ENCODE data around the gene ELMO2.

DNA sequence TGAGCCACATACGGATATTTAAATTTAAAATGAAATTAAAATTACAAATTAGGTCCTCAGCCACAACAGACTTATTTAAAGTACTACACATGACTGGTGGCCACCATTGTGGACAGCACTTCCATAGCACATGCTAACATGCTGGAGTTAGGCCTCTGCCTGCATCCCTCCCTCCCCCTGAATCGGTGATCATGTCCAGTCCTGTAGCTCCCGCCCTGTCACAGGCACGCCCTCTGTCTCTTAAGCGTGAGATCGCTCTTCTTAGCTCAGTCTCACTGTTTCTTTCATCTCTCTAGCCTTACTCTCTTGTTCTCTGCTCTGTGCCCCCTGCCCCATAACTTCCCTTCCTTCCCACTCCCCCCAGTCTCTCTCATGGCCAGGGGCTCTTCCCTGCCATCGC, 28.9 kb downstream of the ELMO2 start:
- TF ChIP-seq, protein P1, sequence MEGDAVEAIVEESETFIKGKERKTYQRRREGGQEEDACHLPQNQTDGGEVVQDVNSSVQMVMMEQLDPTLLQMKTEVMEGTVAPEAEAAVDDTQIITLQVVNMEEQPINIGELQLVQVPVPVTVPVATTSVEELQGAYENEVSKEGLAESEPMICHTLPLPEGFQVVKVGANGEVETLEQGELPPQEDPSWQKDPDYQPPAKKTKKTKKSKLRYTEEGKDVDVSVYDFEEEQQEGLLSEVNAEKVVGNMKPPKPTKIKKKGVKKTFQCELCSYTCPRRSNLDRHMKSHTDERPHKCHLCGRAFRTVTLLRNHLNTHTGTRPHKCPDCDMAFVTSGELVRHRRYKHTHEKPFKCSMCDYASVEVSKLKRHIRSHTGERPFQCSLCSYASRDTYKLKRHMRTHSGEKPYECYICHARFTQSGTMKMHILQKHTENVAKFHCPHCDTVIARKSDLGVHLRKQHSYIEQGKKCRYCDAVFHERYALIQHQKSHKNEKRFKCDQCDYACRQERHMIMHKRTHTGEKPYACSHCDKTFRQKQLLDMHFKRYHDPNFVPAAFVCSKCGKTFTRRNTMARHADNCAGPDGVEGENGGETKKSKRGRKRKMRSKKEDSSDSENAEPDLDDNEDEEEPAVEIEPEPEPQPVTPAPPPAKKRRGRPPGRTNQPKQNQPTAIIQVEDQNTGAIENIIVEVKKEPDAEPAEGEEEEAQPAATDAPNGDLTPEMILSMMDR (IDR thresholded peaks at IDR 0.05): no peak
- TF ChIP-seq POLR2A (IDR thresholded peaks at IDR 0.05): no peak

All from lower leg skin (tissue), 3 donors.